SK-N-SH (cell line): ENCODE measurements around the gene SRP54. TPM values are rescaled to one million over a fixed set of nuclear protein-coding genes. Genes with fewer than 3 reads are reported as not detected.

Experiments
- CTCF ChIA-PET: fragments of 300-600, 350-600 bp; formaldehyde crosslinking; extraction: SDS; loops from one replicate; lab custom pipeline; 2021; lab: Yijun Ruan, JAX
- POLR2A ChIA-PET: fragments of 350-600 bp; sonication (Branson Sonifier 250); formaldehyde crosslinking; extraction: SDS; loops from one replicate; lab custom pipeline; 2020; ENCODE audit warnings: antibody characterized with exemption, inconsistent platforms; lab: Yijun Ruan, JAX
- DNase-seq: peaks from one replicate; pipeline ENCODE4 v3.0.0; 2012
- H2AFZ ChIP-seq: fragments of 200-600 bp; sonication (generic); 2 replicates; pipeline ENCODE4 v1.8.1; 2016; ENCODE audit warnings: antibody characterized with exemption, mild to moderate bottlenecking, low read depth
- H3F3A ChIP-seq: fragments of 200-600 bp; sonication (generic); replicated peaks from 2 replicates; pipeline ENCODE3; 2016; ENCODE audit warnings: antibody characterized with exemption, mild to moderate bottlenecking; ENCODE audit not compliant: insufficient read depth
- H3K27ac ChIP-seq, 2 experiments: fragments of 200-500 bp in 1 of 2; fragments of 200-600 bp in 1 of 2; sonication (Bioruptor generic) in 1 of 2; sonication (generic), shearing (Covaris generic) in 1 of 2; 2 replicates each; pipeline versions ENCODE4 v1.5.1 to v1.6.1; 2014 to 2016; ENCODE audit warnings: low read depth in 2 of 2, inconsistent platforms in 1 of 2, low read length in 1 of 2, mild to moderate bottlenecking in 1 of 2, mixed read lengths in 1 of 2
- H3K27me3 ChIP-seq: fragments of 200-600 bp; sonication (generic), shearing (Covaris generic); 2 replicates; pipeline ENCODE4 v1.6.1; 2016; ENCODE audit warnings: mixed run types; ENCODE audit not compliant: insufficient read depth
- H3K36me3 ChIP-seq, 2 experiments: fragments of 200-500 bp in 1 of 2; fragments of 200-600 bp in 1 of 2; sonication (Bioruptor generic) in 1 of 2; sonication (generic) in 1 of 2; replicated peaks in 1 of 2; 2 replicates each; pipeline versions ENCODE3 to v1.5.1; 2014 to 2016; ENCODE audit warnings: low read length in 1 of 2, mild to moderate bottlenecking in 1 of 2; ENCODE audit not compliant: insufficient read depth in 2 of 2, control insufficient read depth in 1 of 2
- H3K4me1 ChIP-seq, 2 experiments: fragments of 200-500 bp in 1 of 2; fragments of 200-600 bp in 1 of 2; sonication (Bioruptor generic) in 1 of 2; sonication (generic), shearing (Covaris generic) in 1 of 2; 2 replicates each; pipeline versions ENCODE4 v1.5.1 to v1.6.1; 2014 to 2016; ENCODE audit warnings: low read depth in 1 of 2, low read length in 1 of 2, mixed run types in 1 of 2; ENCODE audit not compliant: insufficient read depth in 2 of 2, control insufficient read depth in 1 of 2
- H3K4me2 ChIP-seq: fragments of 200-600 bp; sonication (generic), shearing (Covaris generic); 2 replicates; pipeline ENCODE4 v1.6.1; 2017; ENCODE audit warnings: mixed run types
- H3K4me3 ChIP-seq, 2 experiments: fragments of 200-500 bp in 1 of 2; fragments of 200-600 bp in 1 of 2; sonication (Bioruptor generic) in 1 of 2; sonication (generic), shearing (Covaris generic) in 1 of 2; 2 replicates each; pipeline versions ENCODE4 v1.5.1 to v1.8.1; 2014 to 2016; ENCODE audit warnings: low read depth in 2 of 2, inconsistent platforms in 1 of 2, low read length in 1 of 2, mild to moderate bottlenecking in 1 of 2, mixed read lengths in 1 of 2, moderate library complexity in 1 of 2
- H3K79me2 ChIP-seq: fragments of 200-600 bp; sonication (generic); 2 replicates; pipeline ENCODE4 v1.8.1; 2017; ENCODE audit warnings: mild to moderate bottlenecking; ENCODE audit not compliant: insufficient read depth
- H3K9ac ChIP-seq: fragments of 200-600 bp; sonication (generic); 2 replicates; pipeline ENCODE4 v1.6.1; 2017; ENCODE audit warnings: mixed run types
- H3K9me2 ChIP-seq: fragments of 200-600 bp; sonication (generic); 2 replicates; pipeline ENCODE4 v1.6.1; 2017; ENCODE audit warnings: mixed run types
- H3K9me3 ChIP-seq: fragments of 200-600 bp; sonication (generic); 2 replicates; pipeline ENCODE4 v1.6.1; 2017; ENCODE audit warnings: mixed run types, mild to moderate bottlenecking, moderate library complexity
- H4K20me1 ChIP-seq: fragments of 200-600 bp; sonication (generic); 2 replicates; pipeline ENCODE4 v1.6.1; 2017; ENCODE audit warnings: mild to moderate bottlenecking, mixed run types; ENCODE audit not compliant: insufficient read depth
- CHD2 ChIP-seq: fragments of 150-350 bp; IDR thresholded peaks from 2 replicates; pipeline ENCODE4 v1.6.1; 2018; ENCODE audit warnings: low read length; ENCODE audit not compliant: partially characterized antibody
- ELF1 ChIP-seq: IDR thresholded peaks from 2 replicates; pipeline ENCODE4 v1.4.0; 2012
- EZH2phosphoT487 ChIP-seq: fragments of 200-600 bp; sonication (generic); IDR thresholded peaks from 2 replicates; pipeline ENCODE4 v1.6.1; 2017; ENCODE audit warnings: low read depth, mixed run types, mild to moderate bottlenecking, antibody characterized with exemption, moderate library complexity, borderline replicate concordance
- FOSL2 ChIP-seq: IDR thresholded peaks from 2 replicates; pipeline ENCODE4 v1.4.0; 2012; ENCODE audit warnings: low read depth, mild to moderate bottlenecking, moderate library complexity, borderline replicate concordance
- FOXJ3 ChIP-seq: sonication (generic); formaldehyde crosslinking; IDR thresholded peaks from 2 replicates; pipeline ENCODE4 v1.5.1; 2020; ENCODE audit warnings: mild to moderate bottlenecking, missing genetic modification reagents
- GABPA ChIP-seq: IDR thresholded peaks from 2 replicates; pipeline ENCODE4 v1.4.0; 2012; ENCODE audit warnings: low read depth, mild to moderate bottlenecking
- GATA2 ChIP-seq: sonication (generic); formaldehyde crosslinking; IDR thresholded peaks from 2 replicates; pipeline ENCODE4 v1.5.0; 2020; ENCODE audit warnings: mild to moderate bottlenecking, missing genetic modification reagents
- MEF2A ChIP-seq: IDR thresholded peaks from 2 replicates; pipeline ENCODE4 v1.4.0; 2012; ENCODE audit warnings: low read depth, borderline replicate concordance
- MXI1 ChIP-seq: IDR thresholded peaks from 2 replicates; pipeline ENCODE4 v1.6.1; 2012; ENCODE audit warnings: mild to moderate bottlenecking, low read depth, low read length, improper control_type of control experiment
- NRF1 ChIP-seq: IDR thresholded peaks from 2 replicates; pipeline ENCODE4 v1.6.1; 2012; ENCODE audit warnings: low read depth, mild to moderate bottlenecking, low read length
- POLR2AphosphoS5 ChIP-seq: IDR thresholded peaks from 2 replicates; pipeline ENCODE4 v1.6.1; 2012; ENCODE audit warnings: low read depth, low read length
- RCOR1 ChIP-seq: fragments of 150-350 bp; IDR thresholded peaks from 2 replicates; pipeline ENCODE4 v1.6.1; 2017; ENCODE audit warnings: antibody characterized with exemption, low read length
- RFX5 ChIP-seq: IDR thresholded peaks from 2 replicates; pipeline ENCODE4 v1.6.1; 2012; ENCODE audit warnings: mild to moderate bottlenecking, improper control_type of control experiment, low read length
- RXRA ChIP-seq: IDR thresholded peaks from 2 replicates; pipeline ENCODE4 v1.4.0; 2012; ENCODE audit warnings: low read depth, mild to moderate bottlenecking, borderline replicate concordance
- SMC3 ChIP-seq: IDR thresholded peaks from 2 replicates; pipeline ENCODE4 v1.6.1; 2012; ENCODE audit warnings: low read depth, low read length, improper control_type of control experiment
- TAF1 ChIP-seq: IDR thresholded peaks from 2 replicates; pipeline ENCODE4 v1.6.1; 2012; ENCODE audit warnings: low read depth, mild to moderate bottlenecking, low read length, moderate library complexity, borderline replicate concordance
- TCF12 ChIP-seq: IDR thresholded peaks from 2 replicates; pipeline ENCODE4 v1.4.0; 2012
- WGBS: methylation state at CpG from one replicate; pipeline ENCODE4 v1.1.6; 2017; ENCODE audit warnings: low lambda C conversion rate; 5-methylcytosine and 5-hydroxymethylcytosine counted together
- polyA plus RNA-seq, 3 experiments: library from polyadenylated mRNA; depleted of rRNA; stranded (reverse); fragments of >200 nt; gene quantifications; 2 replicates each; pipeline ENCODE4 v1.2.3, GENCODE V29; 2012
- TF ChIP-seq, protein P1 (sequence below): IDR thresholded peaks from 2 replicates; pipeline ENCODE4 v1.4.0; 2012; ENCODE audit warnings: low read depth, borderline replicate concordance
- TF ChIP-seq, protein P2 (sequence below): IDR thresholded peaks from 2 replicates; pipeline ENCODE4 v1.4.0; 2012; ENCODE audit warnings: low read depth
- TF ChIP-seq, protein P3 (sequence below): fragments of 150-350 bp; IDR thresholded peaks from 2 replicates; pipeline ENCODE4 v1.6.1; 2017; ENCODE audit warnings: antibody characterized with exemption, low read length, low read depth, borderline replicate concordance

The SRP54 gene
- polyA plus RNA-seq, 1 of the 3 experiments (the other 2 are of a cell fraction), result 39.5 TPM

DNA sequence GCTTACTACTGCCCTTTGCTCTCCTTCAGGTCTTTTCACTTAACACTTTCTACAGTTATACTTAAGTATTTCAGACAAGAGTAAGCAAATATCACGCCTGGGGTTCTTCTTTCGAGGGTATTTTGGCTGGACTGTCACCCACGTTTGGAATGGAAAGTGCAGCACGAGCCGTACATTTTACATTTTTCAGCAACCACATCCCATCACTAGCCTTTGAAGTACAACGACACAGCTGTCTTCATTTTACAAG lies 62.9 kb downstream of the SRP54 start:
- H3F3A ChIP-seq, result peaks cover 10% of the 10 kb centered on the region
- TF ChIP-seq CHD2 (no peak), TCF12 (no peak)
- TF ChIP-seq, protein P1, sequence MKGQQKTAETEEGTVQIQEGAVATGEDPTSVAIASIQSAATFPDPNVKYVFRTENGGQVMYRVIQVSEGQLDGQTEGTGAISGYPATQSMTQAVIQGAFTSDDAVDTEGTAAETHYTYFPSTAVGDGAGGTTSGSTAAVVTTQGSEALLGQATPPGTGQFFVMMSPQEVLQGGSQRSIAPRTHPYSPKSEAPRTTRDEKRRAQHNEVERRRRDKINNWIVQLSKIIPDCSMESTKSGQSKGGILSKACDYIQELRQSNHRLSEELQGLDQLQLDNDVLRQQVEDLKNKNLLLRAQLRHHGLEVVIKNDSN, result no peak
- peak overlapping the region; percentile 63 to 70 for H3K4me3 ChIP-seq
- H2AFZ ChIP-seq, result peak overlapping the region; percentile 84; the same call in 1 of the 2 replicates
- peaks cover 0 to 3% of the 10 kb centered on the region in 2 experiments for H3K36me3 ChIP-seq
- H3K9me2 ChIP-seq, result no peaks in the 10 kb centered on the region
- H4K20me1 ChIP-seq, result no peaks in the 10 kb centered on the region
- no peak for DNase-seq
- H3K9me3 ChIP-seq, result no peaks in the 10 kb centered on the region
- H3K4me1 ChIP-seq, result peaks cover 2 to 15% of the 10 kb centered on the region in 2 experiments; a peak in 3 of 4 replicates
- POLR2A ChIA-PET, result interaction anchor here (0.6 to 2.0 kb wide), 4 partner anchors 63 to 173 kb away, joined by 3 to 9 read pairs (median 6); partner anchors contain the start of genes BAZ1A and SRP54
- peak overlapping the region; percentile 66 for H3K9ac ChIP-seq
- H3K79me2 ChIP-seq, result peaks cover 35% of the 10 kb centered on the region
- H3K27me3 ChIP-seq, result no peaks in the 10 kb centered on the region
- peak overlapping the region; percentile 78 to 87 for H3K27ac ChIP-seq
- CTCF ChIA-PET, result interaction anchor here (0.8 to 1.6 kb wide), 2 partner anchors 15 to 80 kb away, joined by 3 to 5 read pairs; no protein-coding TSS in a partner anchor
- peak overlapping the region; percentile 67 for H3K4me2 ChIP-seq
- WGBS, result 2% methylated on average over 6 of the region's 6 CpGs

DNA sequence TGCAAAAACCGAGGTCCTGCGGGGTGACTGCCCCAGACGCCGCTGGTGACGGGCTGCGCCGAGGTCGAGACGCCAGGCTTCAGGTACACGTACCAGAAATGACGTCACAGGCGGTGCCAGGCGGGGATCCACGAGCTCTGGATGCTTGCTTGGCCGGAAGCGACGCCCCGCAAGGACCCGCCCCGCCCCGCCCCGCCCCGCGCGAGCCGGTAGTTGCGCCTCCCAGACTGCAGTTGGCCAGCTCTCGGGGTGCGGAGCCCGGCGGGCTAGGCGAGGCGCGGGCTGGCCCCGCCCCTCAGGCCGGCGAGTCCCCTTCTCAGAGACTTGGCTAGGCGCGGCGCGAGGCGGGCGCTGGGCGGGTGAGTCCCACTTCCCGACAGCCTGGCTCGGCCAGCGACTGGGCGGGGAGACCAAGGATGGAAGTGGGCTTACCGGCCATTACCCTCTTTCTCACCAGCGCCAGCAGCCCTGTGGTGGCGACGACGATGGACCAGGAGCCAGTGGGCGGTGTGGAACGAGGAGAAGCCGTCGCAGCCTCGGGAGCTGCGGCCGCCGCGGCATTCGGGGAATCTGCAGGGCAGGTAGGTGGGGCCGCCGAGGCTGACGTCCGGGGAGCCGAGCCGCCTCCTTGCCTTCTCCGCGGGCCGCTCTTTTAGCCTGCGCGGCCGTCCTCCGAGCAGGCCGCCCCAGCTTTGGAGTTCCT lies 63.4 kb downstream of the SRP54 start, which contains the start of gene FAM177A1:
Gene FAM177A1, plus strand, starts transcription at position 225 of the 703 bp plus-strand sequence. Its CDS starts 192 bp downstream, at position 417.
- H3K36me3 ChIP-seq, result peaks cover 0 to 3% of the 10 kb centered on the region in 2 experiments
- H3K9ac ChIP-seq, result peak within 1 kb of the TSS; percentile 87
- peak within 1 kb of the TSS; percentile 63 to 70 for H3K4me3 ChIP-seq
- peak; percentile 98 for DNase-seq
- peak within 1 kb of the TSS; percentile 78 to 87 for H3K27ac ChIP-seq
- H3K9me3 ChIP-seq, result no peaks in the 10 kb centered on the region
- POLR2A ChIA-PET, result interaction anchor here (0.6 to 2.0 kb wide), 7 partner anchors 63 to 470 kb away, joined by 3 to 9 read pairs (median 3); partner anchors contain the start of genes BAZ1A, PPP2R3C and SRP54
- H3K9me2 ChIP-seq, result no peaks in the 10 kb centered on the region
- H3K27me3 ChIP-seq, result no peaks in the 10 kb centered on the region
- H3K4me2 ChIP-seq, result peak within 1 kb of the TSS; percentile 91
- CTCF ChIA-PET, result interaction anchor here (0.8 to 1.6 kb wide), 3 partner anchors 15 to 79 kb away, joined by 3 to 5 read pairs (median 4); partner anchors contain the start of gene PPP2R3C
- H3F3A ChIP-seq, result peaks cover 10% of the 10 kb centered on the region
- peak within 1 kb of the TSS; percentile 84 for H2AFZ ChIP-seq
- WGBS, result 3% methylated on average over 27 of the region's 77 CpGs
- peaks cover 2 to 15% of the 10 kb centered on the region in 2 experiments; a peak in 3 of 4 replicates for H3K4me1 ChIP-seq
- no peak for TF ChIP-seq MEF2A
- TF ChIP-seq NRF1, result peak; percentile 22; the same call in 1 of the 2 replicates
- no peak for TF ChIP-seq RXRA
- peak; percentile 72 for TF ChIP-seq GABPA
- TF ChIP-seq, protein P2, sequence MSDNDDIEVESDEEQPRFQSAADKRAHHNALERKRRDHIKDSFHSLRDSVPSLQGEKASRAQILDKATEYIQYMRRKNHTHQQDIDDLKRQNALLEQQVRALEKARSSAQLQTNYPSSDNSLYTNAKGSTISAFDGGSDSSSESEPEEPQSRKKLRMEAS, result peak; percentile 59
- TF ChIP-seq MXI1, result peak; percentile 87
- TF ChIP-seq GATA2 (CRISPR knock-in tag), result no peak
- TF ChIP-seq, protein P3, sequence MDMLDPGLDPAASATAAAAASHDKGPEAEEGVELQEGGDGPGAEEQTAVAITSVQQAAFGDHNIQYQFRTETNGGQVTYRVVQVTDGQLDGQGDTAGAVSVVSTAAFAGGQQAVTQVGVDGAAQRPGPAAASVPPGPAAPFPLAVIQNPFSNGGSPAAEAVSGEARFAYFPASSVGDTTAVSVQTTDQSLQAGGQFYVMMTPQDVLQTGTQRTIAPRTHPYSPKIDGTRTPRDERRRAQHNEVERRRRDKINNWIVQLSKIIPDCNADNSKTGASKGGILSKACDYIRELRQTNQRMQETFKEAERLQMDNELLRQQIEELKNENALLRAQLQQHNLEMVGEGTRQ, result no peak
- peak; percentile 59 for TF ChIP-seq TAF1
- TF ChIP-seq FOXJ3 (CRISPR knock-in tag), result no peak
- TF ChIP-seq POLR2AphosphoS5, result peak; percentile 81
- peak; percentile 24; the same call in 1 of the 2 replicates for TF ChIP-seq ELF1
- TF ChIP-seq EZH2phosphoT487, result no peak
- TF ChIP-seq RFX5, result 0 out of 2 replicates have a peak, but pooled peaks have one; percentile 29
- peak; percentile 27; the same call in 1 of the 2 replicates for TF ChIP-seq RCOR1
- 0 out of 2 replicates have a peak, but pooled peaks have one; percentile 13 for TF ChIP-seq FOSL2
- peak; percentile 3; the same call in 1 of the 2 replicates for TF ChIP-seq SMC3
- H3K79me2 ChIP-seq, result peaks cover 40% of the 10 kb centered on the region
- H4K20me1 ChIP-seq, result no peaks in the 10 kb centered on the region
